Measurements from ENCODE around the gene EML6.

EML6 gene

GRCh38 chr2:54898456-54899226, 175.2 kb downstream of the EML6 start:
- DNase-seq: no peak
- H3K36me3 ChIP-seq (replicated peaks): no peaks in the 10 kb centered on the region
- no peak overlapping the region for H3K27ac ChIP-seq
- no peak for TF ChIP-seq CTCF (IDR thresholded peaks at IDR 0.05; ENCODE audit: low read depth, low read length, missing control alignments)
- H3K4me3 ChIP-seq (ENCODE audit: low read depth, low read length): no peak overlapping the region
- in situ Hi-C loops (cut with HindIII; ENCODE audit: low pct_ligation_motif_present, low sequenced_read_pairs): no loop called here
- no peaks in the 10 kb centered on the region for H3K27me3 ChIP-seq (replicated peaks)

DNA sequence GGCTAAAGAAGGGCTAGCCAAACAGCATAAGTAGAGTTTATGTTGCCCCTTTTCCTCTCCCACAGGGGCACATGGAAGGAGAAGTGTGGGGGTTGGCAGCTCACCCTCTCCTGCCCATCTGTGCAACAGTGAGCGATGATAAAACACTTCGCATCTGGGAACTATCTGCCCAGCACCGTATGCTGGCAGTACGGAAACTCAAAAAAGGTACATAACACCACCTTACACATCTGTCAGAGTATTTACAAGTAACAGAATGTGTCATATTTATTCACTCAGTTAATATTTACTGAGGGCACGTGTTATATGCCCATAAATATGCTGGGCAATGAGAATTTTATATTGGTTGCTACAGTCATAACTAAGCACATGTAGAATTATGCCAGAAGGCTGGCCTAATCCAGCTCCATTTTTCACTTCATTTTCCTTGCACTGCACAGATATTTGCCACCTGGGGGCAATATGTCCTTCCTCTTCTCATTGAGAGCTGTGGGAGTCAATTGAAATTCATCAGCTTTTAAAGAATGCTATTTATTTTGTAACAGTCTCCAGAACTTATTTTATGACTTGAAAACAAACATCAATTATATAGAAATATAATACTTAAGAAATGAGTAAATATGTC, 176.2 kb downstream of the EML6 start:
- DNase-seq: peak; percentile 43
- H3K27ac ChIP-seq: no peak overlapping the region
- peak; percentile 76 for TF ChIP-seq CTCF (IDR thresholded peaks at IDR 0.05; ENCODE audit: low read depth, low read length, missing control alignments)
- in situ Hi-C loops (cut with HindIII; ENCODE audit: low pct_ligation_motif_present, low sequenced_read_pairs): loop anchor here (25.0 kb wide), 1 partner anchor 263 kb away; no protein-coding TSS in a partner anchor
- no peaks in the 10 kb centered on the region for H3K27me3 ChIP-seq (replicated peaks)
- H3K4me3 ChIP-seq (ENCODE audit: low read depth, low read length): no peak overlapping the region
- no peaks in the 10 kb centered on the region for H3K36me3 ChIP-seq (replicated peaks)

- in situ Hi-C loops (cut with HindIII; ENCODE audit: low pct_ligation_motif_present, low sequenced_read_pairs): loop anchor here (25.0 kb wide), 1 partner anchor 261 kb away; no protein-coding TSS in a partner anchor
- no peak for TF ChIP-seq CTCF (IDR thresholded peaks at IDR 0.05; ENCODE audit: low read depth, low read length, missing control alignments)
- Histone ChIP-seq H3K27ac (no peak overlapping the region), H3K4me3 (ENCODE audit: low read depth, low read length) (no peak overlapping the region), H3K36me3 (replicated peaks) (no peaks in the 10 kb centered on the region), H3K27me3 (replicated peaks) (no peaks in the 10 kb centered on the region)
- no peak for DNase-seq
These were observed 177.9 kb downstream of the EML6 start for GRCh38 chr2:54901224-54901986.

- Histone ChIP-seq H3K4me3 (ENCODE audit: low read depth, low read length) (no peak overlapping the region), H3K27me3 (replicated peaks) (no peaks in the 10 kb centered on the region), H3K27ac (no peak overlapping the region), H3K36me3 (replicated peaks) (no peaks in the 10 kb centered on the region)
- DNase-seq: no peak
- TF ChIP-seq CTCF (IDR thresholded peaks at IDR 0.05; ENCODE audit: low read depth, low read length, missing control alignments): no peak
- in situ Hi-C loops (cut with HindIII; ENCODE audit: low pct_ligation_motif_present, low sequenced_read_pairs): loop anchor here (25.0 kb wide), 1 partner anchor 260 kb away; no protein-coding TSS in a partner anchor
These were observed 179.3 kb downstream of the EML6 start for GRCh38 chr2:54902763-54903162.

- H3K27ac ChIP-seq: peak overlapping the region; percentile 54
- peak; percentile 98 for DNase-seq
These were observed 180.5 kb downstream of the EML6 start for GRCh38 chr2:54903736-54904554.

More at GRCh38 chr2:54903736-54904554, 180.5 kb downstream of the EML6 start:
- in situ Hi-C loops (cut with HindIII; ENCODE audit: low pct_ligation_motif_present, low sequenced_read_pairs): loop anchor here (25.0 kb wide), 1 partner anchor 258 kb away; no protein-coding TSS in a partner anchor
- Histone ChIP-seq H3K4me3 (ENCODE audit: low read depth, low read length) (no peak overlapping the region), H3K27me3 (replicated peaks) (no peaks in the 10 kb centered on the region), H3K36me3 (replicated peaks) (no peaks in the 10 kb centered on the region)
- no peak for TF ChIP-seq CTCF (IDR thresholded peaks at IDR 0.05; ENCODE audit: low read depth, low read length, missing control alignments)
